ENCODE measurements around the gene VMP1. TPM values are rescaled to one million over a fixed set of nuclear protein-coding genes. Genes with fewer than 3 reads are reported as not detected.
"Not testable (repeated sequence)": the region's sequence is repeated elsewhere in the genome, so short reads cannot be mapped to it uniquely, and the experiment has no call there.

The VMP1 gene
- total RNA-seq, 1 donor from 2014 or later: 234 TPM

GRCh38 chr17:59838052-59838916 is 130.8 kb downstream of the VMP1 start:
- DNase-seq (ENCODE audit: low read depth): peak; percentile 62

GRCh38 chr17:59839651-59840328 is 132.3 kb downstream of the VMP1 start:
- DNase-seq (ENCODE audit: low read depth): peak; percentile 67

- peak; percentile 57 for DNase-seq (ENCODE audit: low read depth)
These were observed 133.1 kb downstream of the VMP1 start for GRCh38 chr17:59840329-59841090.

DNA sequence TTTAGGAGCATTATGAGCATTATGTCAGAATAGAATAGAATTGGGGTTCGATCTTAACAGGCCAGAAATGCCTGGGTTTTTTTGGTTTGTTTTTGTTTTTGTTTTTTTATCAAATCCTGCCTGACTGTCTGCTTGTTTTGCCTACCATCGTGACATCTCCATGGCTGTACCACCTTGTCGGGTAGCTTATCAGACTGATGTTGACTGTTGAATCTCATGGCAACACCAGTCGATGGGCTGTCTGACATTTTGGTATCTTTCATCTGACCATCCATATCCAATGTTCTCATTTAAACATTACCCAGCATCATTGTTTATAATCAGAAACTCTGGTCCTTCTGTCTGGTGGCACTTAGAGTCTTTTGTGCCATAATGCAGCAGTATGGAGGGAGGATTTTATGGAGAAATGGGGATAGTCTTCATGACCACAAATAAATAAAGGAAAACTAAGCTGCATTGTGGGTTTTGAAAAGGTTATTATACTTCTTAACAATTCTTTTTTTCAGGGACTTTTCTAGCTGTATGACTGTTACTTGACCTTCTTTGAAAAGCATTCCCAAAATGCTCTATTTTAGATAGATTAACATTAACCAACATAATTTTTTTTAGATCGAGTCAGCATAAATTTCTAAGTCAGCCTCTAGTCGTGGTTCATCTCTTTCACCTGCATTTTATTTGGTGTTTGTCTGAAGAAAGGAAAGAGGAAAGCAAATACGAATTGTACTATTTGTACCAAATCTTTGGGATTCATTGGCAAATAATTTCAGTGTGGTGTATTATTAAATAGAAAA is 133.8 kb downstream of the VMP1 start:
- DNase-seq (ENCODE audit: low read depth): peak; percentile 71

- DNase-seq (ENCODE audit: low read depth): peak; percentile 62
These were observed 134.4 kb downstream of the VMP1 start for GRCh38 chr17:59841882-59842263.

DNA sequence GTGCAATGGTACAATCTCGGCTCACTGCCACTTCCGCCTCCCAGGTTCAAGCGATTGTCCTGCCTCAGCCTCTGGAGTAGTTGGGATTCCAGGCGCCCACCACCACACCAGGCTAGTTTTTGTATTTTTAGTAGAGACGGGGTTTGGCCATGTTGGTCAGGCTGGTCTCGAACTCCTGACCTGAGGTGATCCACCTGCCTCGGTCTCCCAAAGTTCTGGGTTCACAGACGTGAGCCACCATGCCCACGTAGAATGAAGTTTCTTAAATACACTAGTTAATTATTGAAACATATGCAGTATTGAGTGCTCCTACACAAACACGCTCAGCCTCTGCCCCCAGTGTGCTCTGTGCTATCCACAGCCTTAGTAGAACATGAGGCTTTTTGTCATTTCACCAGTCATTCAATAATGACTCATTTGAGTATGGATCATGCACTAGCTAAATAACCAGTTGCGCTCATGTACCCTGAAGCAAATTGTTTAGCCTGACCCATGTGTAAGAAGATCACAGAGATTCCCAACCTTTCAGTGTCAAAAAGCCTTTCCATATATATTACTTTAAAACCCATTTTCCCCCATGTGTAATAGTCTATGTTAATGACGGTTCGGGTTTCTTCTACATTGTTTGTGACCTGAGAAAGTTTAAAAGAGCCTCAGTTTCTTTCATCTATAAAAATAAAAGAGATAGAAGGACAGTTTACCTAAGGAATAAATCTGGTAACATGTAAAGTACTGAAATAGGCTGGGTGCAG is 135.6 kb downstream of the VMP1 start:
- DNase-seq (ENCODE audit: low read depth): peak; percentile 90

DNA sequence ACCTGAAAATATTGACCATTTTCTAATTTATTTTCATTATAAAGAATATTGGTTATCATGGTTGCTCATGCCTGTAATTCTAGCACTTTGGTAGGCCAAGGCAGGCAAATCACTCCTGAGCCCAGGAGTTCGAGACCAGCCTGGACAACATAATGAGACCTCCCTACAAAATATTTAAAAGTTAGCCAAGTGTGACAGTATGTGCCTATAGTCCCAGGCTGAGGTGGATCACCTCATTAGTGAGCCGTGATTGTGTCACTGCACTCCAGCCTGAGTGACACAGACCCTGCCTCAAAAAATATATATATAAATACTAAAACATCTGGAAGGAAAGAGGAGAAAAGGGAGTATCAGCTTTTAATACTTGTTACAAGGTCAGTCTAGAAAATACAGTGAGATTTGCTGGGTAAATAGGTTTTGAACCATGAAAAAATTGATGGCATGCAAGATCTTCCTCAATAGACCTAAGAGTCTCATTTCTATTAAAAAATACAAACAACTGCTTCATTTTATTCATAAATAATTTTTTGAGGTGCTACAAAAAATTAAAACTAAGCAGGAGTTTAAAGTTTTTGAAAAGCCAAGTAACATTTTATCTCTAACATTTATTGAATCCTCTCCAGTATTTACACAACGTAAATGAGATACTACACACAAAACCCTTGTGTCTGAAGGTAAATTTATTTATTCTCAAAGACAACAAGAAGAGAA is 137.6 kb downstream of the VMP1 start:
- peak; percentile 76 for DNase-seq (ENCODE audit: low read depth)

DNA sequence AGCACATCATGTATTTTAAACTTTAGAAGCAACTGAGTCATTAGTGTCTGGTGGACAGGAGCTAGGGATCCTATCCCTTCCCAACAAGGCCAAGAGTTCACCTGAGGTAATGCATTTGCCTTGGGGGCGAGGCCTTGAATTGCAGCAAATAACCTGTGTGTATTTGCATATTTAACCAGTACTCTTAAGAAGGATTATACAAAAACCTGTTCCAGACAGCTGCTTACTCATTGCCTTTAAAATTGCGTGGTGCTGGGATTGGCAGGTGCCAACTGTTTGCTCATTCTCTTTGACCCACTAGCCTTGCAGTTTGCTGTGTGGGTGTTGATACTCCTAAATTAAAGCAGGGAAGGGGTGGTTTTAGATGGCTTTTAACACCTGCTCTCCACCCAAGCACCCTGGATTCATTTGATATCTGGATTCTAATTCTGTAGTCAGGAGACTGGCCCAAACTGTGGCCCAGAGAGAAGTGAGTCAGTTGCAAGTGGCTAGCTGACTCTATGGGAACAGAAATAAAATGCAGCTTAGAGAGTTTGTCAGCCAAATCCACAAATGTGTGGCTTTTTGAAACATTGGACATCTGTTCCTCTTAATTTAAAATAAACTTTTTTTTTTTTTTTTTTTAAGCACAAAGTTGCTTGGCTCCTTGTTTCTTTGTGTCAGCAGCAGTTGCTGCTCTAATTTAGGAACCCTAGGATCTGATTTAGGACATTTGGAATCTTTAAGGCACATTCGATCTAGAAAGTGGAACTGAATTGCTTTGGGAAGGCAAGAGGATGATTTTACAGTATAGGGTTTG is 138.3 kb downstream of the VMP1 start:
- peak; percentile 99 for DNase-seq (ENCODE audit: low read depth)

GRCh38 chr17:59846394-59847165 is 139.1 kb downstream of the VMP1 start:
- DNase-seq (ENCODE audit: low read depth): peak; percentile 86

DNA sequence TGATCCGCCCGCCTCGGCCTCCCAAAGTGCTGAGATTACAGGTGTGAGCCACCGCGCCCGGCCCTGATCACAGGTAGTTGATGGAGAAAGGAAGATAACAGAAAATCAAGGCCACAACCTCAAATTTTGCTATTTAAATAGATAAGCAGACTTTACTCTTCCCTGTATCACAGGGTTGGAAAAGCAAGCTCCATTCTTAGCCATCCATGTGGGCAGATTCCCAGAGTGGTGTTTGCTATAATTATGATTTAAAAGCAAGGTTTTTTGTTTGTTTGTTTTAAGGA is 140.9 kb downstream of the VMP1 start:
- no peak for DNase-seq (ENCODE audit: low read depth)

GRCh38 chr17:59848778-59849177 is 141.3 kb downstream of the VMP1 start:
- peak; percentile 46 for DNase-seq (ENCODE audit: low read depth)

- not testable (repeated sequence) for DNase-seq (ENCODE audit: low read depth)
These were observed 142.9 kb downstream of the VMP1 start for GRCh38 chr17:59850311-59850710.

DNA sequence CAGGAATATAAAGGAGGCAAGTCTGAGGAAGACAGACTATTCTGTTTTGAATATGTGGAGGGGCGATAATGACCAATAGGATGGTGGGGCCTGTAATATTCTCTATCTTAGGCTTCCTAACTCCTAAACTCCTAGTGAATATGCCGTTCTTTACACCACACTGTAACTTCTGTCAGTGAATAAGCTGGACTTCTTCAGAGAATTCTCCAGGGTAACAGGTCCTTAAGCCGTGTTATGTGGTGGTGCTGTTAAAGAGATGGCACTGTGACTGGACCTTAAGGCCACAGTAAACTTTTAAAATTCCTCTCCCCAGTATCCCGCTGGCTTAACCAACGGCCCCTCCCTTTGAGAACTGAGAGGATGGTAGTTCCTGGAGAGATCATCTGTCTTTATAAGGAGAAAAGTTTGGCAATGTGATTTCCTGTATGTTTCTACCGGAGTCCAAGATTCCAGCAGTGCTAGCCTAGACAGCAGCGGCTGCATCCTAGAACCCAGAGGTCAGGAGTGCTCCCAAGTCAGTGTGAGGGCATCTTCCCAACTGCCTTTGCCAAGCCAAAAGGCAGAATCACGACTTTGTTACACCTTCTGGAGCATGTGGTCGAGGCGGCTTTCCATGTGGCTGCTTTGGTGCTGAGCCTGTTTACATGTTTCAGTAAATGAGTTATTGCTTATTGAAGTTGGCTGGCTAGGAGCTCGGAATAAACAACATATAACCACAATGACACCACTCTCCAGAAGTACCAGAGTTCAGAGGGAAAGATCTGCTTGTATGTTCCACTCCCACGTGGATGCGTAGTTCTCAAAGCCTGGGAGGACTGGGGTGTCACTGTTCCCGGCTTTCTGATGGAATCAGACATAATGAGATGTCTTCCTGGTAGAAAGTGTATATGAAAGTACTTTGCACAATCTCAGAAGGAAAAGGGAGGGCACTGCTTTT is 144.3 kb downstream of the VMP1 start:
- peak; percentile 41 for DNase-seq (ENCODE audit: low read depth)

- not testable (repeated sequence) for DNase-seq (ENCODE audit: low read depth)
These were observed 145.4 kb downstream of the VMP1 start for GRCh38 chr17:59852847-59853167.

GRCh38 chr17:59853168-59853918 is 145.9 kb downstream of the VMP1 start:
- DNase-seq (ENCODE audit: low read depth): peak; percentile 53
